Measurements from ENCODE around the gene KRT33B. TPM values are rescaled to one million over a fixed set of nuclear protein-coding genes. Genes with fewer than 3 reads are reported as not detected.

KRT33B gene
- total RNA-seq, 2 experiments from 2014 or later = not detected

- ATAC-seq (no peak), DNase-seq (no peak)
- Mint-ChIP-seq H3K27ac (no peak overlapping the region), H3K9me3 (peaks cover 1% of the 10 kb centered on the region), H3K4me1 (ENCODE audit: low read depth) (peaks cover 21% of the 10 kb centered on the region), H3K27me3 (no peaks in the 10 kb centered on the region), H3K36me3 (ENCODE audit: low read depth) (no peaks in the 10 kb centered on the region), H3K4me3 (no peak overlapping the region)
- intact Hi-C loops (cut with micrococcal nuclease) = no loop called here
- TF ChIP-seq CTCF (IDR thresholded peaks at IDR 0.05) = no peak
- ChIA-PET CTCF (no interaction called here), POLR2A (no interaction called here)
Measured at GRCh38 chr17:41325611-41326010, 44.0 kb downstream of the KRT33B start.

GRCh38 chr17:41325126-41325525, 44.5 kb downstream of the KRT33B start:
- no peaks in the 10 kb centered on the region for H3K36me3 Mint-ChIP-seq (ENCODE audit: low read depth)
- DNase-seq = no peak
- H3K27ac Mint-ChIP-seq = no peak overlapping the region
- ChIA-PET CTCF (no interaction called here), POLR2A (no interaction called here)
- H3K4me3 Mint-ChIP-seq = no peak overlapping the region
- peaks cover 4% of the 10 kb centered on the region for H3K9me3 Mint-ChIP-seq
- intact Hi-C loops (cut with micrococcal nuclease) = no loop called here
- no peaks in the 10 kb centered on the region for H3K27me3 Mint-ChIP-seq
- TF ChIP-seq CTCF (IDR thresholded peaks at IDR 0.05) = no peak
- ATAC-seq = no peak
- peaks cover 21% of the 10 kb centered on the region for H3K4me1 Mint-ChIP-seq (ENCODE audit: low read depth)

- Mint-ChIP-seq H3K4me3 (no peak overlapping the region), H3K27me3 (no peaks in the 10 kb centered on the region), H3K27ac (no peak overlapping the region), H3K36me3 (ENCODE audit: low read depth) (no peaks in the 10 kb centered on the region), H3K9me3 (peaks cover 11% of the 10 kb centered on the region), H3K4me1 (ENCODE audit: low read depth) (peaks cover 21% of the 10 kb centered on the region)
- TF ChIP-seq CTCF (IDR thresholded peaks at IDR 0.05) = peak; percentile 25
- intact Hi-C loops (cut with micrococcal nuclease) = no loop called here
- CTCF ChIA-PET = no interaction called here
- DNase-seq (peak; percentile 34), ATAC-seq (peak; percentile 60)
- POLR2A ChIA-PET = interaction anchor here (0.6 to 0.9 kb wide), 2 partner anchors 23 to 32 kb away, joined by 3 read pairs; no protein-coding TSS in a partner anchor
Measured at GRCh38 chr17:41324180-41325075, 45.2 kb downstream of the KRT33B start.

- no peaks in the 10 kb centered on the region for H3K36me3 Mint-ChIP-seq (ENCODE audit: low read depth)
- no peak for ATAC-seq
- peaks cover 11% of the 10 kb centered on the region for H3K9me3 Mint-ChIP-seq
- DNase-seq = no peak
- no peak overlapping the region for H3K4me3 Mint-ChIP-seq
- no peaks in the 10 kb centered on the region for H3K27me3 Mint-ChIP-seq
- CTCF ChIA-PET = interaction anchor here (0.7 to 2.7 kb wide), 34 partner anchors 8 to 515 kb away, joined by 3 to 22 read pairs (median 4); partner anchors contain the start of genes KRTAP16-1 and KRTAP29-1
- no peak overlapping the region for H3K27ac Mint-ChIP-seq
- intact Hi-C loops (cut with micrococcal nuclease) = loop anchor here (2.0 kb wide), 1 partner anchor 414 kb away; no protein-coding TSS in a partner anchor
- peaks cover 17% of the 10 kb centered on the region for H3K4me1 Mint-ChIP-seq (ENCODE audit: low read depth)
- POLR2A ChIA-PET = interaction anchor here (0.9 to 1.2 kb wide), 2 partner anchors 20 to 24 kb away, joined by 3 read pairs; partner anchors contain the start of gene KRTAP29-1
- TF ChIP-seq CTCF (IDR thresholded peaks at IDR 0.05) = no peak
Measured at GRCh38 chr17:41322903-41323895, 46.4 kb downstream of the KRT33B start.
